VCaP (cell line): ENCODE results near the gene TIMP2.
"Not testable (repeated sequence)": the region's sequence is repeated elsewhere in the genome, so short reads cannot be mapped to it uniquely, and the experiment has no call there.

Experiments
- H3K27ac ChIP-seq: fragments of 450-650 bp; 2 replicates; pipeline ENCODE4 v1.5.1; 2017
- TF ChIP-seq, protein P1 (sequence below): fragments of 450-650 bp; conservative IDR thresholded peaks from 2 replicates; pipeline ENCODE4 v1.5.1; 2017; ENCODE audit warnings: mild to moderate bottlenecking, moderate library complexity

The TIMP2 gene

DNA sequence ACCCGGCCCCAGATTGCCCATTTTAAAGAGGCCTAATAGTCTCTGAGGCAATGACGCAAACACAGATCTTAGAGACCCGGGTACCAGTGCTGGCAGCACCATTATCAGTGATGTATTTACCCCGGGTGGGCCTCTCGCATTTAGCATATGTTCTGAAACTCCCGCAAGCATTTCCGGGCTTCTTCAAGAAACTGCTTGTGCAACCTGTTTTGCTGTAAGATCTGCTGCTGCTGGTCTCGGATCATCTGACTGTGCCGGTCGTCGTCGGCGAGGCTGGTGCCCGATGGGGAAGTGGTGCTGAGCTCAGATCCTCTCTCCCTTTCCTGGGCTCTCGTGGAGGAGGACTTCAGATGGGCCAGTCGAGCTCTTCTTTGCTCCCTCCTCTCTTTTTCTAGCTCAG, 34.7 kb downstream of the TIMP2 start:
- TF ChIP-seq, protein P1, sequence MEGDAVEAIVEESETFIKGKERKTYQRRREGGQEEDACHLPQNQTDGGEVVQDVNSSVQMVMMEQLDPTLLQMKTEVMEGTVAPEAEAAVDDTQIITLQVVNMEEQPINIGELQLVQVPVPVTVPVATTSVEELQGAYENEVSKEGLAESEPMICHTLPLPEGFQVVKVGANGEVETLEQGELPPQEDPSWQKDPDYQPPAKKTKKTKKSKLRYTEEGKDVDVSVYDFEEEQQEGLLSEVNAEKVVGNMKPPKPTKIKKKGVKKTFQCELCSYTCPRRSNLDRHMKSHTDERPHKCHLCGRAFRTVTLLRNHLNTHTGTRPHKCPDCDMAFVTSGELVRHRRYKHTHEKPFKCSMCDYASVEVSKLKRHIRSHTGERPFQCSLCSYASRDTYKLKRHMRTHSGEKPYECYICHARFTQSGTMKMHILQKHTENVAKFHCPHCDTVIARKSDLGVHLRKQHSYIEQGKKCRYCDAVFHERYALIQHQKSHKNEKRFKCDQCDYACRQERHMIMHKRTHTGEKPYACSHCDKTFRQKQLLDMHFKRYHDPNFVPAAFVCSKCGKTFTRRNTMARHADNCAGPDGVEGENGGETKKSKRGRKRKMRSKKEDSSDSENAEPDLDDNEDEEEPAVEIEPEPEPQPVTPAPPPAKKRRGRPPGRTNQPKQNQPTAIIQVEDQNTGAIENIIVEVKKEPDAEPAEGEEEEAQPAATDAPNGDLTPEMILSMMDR, result no peak
- H3K27ac ChIP-seq, result no peak overlapping the region

DNA sequence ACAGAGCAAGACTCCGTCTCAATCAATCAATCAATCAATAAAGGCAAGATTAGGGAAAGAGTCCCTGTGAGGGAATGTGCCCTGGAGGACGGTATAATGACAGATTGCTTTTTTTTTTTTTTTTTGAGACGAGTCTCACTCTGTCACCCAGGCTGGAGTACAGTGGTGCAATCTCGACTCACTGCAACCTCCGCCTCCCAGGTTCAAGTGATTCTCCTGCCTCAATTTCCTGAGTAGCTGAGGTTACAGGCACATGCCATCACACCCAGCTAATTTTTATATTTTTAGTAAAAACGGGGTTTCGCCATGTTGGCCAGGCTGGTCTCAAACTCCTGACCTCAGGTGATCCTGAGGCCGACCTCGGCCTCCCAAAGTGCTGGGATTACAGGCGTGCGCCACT, 35.1 kb downstream of the TIMP2 start:
- H3K27ac ChIP-seq, result not testable (repeated sequence)

DNA sequence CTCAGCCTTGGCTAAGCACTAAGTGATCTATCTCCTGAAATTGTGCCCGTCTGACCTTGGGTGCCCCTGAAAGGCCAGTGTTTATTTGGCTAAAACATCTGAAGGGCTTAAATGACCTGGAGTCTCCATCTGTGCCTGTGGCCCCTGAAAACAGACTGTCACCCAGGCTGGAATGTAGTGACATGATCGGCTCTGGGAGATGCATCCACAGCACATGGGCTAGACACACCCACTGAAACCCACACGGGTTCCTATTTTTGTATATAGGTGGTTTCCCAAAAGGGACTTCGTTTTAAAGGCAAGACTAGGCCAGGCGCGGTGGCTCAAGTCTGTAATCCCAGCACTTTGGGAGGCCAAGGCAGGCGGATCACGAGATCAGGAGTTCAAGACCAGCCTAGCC, 35.7 kb downstream of the TIMP2 start:
- TF ChIP-seq, protein P1, result no peak
- H3K27ac ChIP-seq, result no peak overlapping the region

DNA sequence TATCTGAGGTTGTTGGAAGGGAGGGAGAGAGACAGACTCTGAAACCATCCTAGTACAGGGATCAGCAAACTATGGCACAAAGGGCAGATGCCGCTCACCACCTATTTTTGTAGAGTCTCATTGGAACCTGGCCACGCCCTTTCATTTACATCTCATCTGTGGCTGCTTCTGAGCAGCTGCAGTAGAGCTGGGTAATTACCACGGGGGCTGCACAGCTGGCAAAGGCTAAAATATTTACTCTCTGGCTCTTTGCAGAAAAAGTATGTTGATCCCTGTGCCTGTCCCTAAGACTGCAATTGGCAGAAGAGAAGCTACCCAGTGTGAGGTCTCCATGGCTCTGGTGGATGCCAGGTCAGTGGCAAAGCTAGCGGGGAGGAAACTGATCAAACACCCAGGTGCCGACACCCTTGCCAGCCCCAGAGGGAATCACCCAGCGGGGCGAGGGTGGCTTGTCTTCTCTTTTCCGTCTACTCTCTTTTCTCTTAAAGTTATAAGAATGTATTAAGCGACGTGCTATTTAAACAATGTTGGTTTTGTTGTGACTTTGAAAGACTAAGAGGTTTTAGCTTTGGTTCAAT, 36.2 kb downstream of the TIMP2 start:
- no peak overlapping the region for H3K27ac ChIP-seq
- TF ChIP-seq, protein P1, result no peak

DNA sequence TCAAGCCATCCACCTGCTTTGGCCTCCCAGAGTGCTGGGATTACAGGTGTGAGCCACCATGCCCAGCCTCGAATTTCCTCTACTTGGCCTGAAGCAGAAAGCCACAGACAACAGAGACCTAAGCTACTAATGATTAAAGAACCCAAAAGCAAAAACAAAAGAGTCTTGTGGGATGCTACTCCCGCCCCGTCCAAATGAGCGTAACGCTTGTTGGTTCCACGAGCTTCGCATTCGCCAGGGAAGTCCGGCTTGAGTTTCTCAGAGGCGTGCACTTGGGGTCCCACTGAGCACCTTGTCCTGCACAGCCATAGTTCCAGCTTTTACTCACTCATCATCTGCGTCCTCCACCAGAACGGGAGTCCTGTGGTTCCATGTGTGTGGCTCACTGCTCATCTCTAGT, 38.2 kb downstream of the TIMP2 start:
- TF ChIP-seq, protein P1, result no peak
- no peak overlapping the region for H3K27ac ChIP-seq

DNA sequence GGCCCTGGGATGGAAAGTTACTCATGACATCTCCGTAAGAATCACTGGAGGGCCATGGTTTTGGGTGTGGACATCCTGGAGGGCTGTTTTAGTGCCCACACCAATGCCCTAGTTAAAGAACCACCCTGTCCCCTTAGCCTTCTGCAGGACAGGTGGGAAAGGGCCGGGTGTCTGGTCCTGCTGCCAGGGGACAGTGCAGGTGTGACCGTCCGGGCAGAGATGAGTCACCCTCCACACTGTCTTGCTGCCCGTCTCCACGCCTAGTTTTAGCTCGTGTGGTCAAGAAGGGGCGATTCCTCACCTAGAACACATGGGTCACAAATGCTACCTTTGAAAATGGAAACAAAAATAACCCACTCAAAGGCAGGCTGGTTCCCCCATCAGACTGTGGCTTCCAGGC, 39.2 kb downstream of the TIMP2 start:
- H3K27ac ChIP-seq, result no peak overlapping the region
- TF ChIP-seq, protein P1, result no peak

DNA sequence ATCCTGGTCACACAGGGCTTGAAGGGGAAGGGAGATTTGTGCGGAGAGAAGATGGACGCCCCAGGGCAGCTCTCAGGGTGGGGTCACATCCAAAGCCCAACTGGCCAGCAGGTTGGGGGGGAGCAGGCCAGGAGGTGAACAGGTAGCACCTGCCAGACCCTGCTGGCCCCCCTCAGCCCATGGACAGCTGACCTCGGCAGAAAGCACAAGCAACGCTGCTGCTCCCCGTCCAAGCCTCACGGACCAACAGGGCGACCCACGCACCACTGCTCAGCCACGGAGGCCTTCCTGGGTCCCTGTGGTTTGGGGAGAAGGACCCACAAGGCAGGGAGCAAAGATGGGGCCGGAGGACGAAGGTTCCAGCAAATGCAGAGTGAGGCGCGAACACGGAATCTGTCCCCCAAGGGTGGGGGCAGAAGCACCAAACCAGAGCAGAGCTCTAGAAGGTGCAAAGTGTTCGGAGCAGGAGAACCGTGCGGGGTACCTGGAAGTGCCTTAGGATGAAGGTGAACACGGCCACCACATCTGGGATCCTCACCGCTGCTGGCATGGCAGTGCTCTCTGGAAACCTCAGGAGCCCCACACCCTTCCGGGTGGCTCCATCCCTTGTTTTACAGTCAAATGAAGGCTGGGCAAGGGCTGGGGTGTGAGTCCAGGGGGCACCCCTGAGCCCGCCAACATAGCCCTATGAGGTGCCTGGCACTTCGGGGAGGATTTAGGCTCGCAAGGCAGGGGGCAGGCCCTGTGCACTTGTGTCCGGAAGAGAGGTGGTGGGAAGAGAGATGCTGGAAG, 40.1 kb downstream of the TIMP2 start:
- TF ChIP-seq, protein P1, result no peak
- H3K27ac ChIP-seq, result no peak overlapping the region
